ENCODE data around the gene SMAD3.

SMAD3 gene

GRCh38 chr15:67103869-67104268 lies 38.5 kb downstream of the SMAD3 start:
- H3K4me1 ChIP-seq (ENCODE audit: control insufficient read depth in 1 of 2, insufficient read depth in 2 of 2, low read length in 2 of 2), result peaks cover 32 to 56% of the 10 kb centered on the region in 2 donors
- no peaks in the 10 kb centered on the region for H3K9me3 ChIP-seq (ENCODE audit: control insufficient read depth in 1 of 2, low read length in 2 of 2)
- H3K27me3 ChIP-seq (ENCODE audit: low read depth, low read length), result no peaks in the 10 kb centered on the region
- no peaks in the 10 kb centered on the region for H3K36me3 ChIP-seq (ENCODE audit: control insufficient read depth in 1 of 2, insufficient read depth in 2 of 2, low read length in 2 of 2)
- H3K27ac ChIP-seq (ENCODE audit: low read length), result peak overlapping the region; percentile 88
- no peak overlapping the region for H3K4me3 ChIP-seq (ENCODE audit: low read depth in 1 of 2, low read length in 2 of 2)

GRCh38 chr15:67104510-67104909 lies 39.1 kb downstream of the SMAD3 start:
- H3K4me3 ChIP-seq (ENCODE audit: low read depth in 1 of 2, low read length in 2 of 2), result no peak overlapping the region

GRCh38 chr15:67105065-67105951 lies 39.9 kb downstream of the SMAD3 start:
- H3K9me3 ChIP-seq (ENCODE audit: control insufficient read depth in 1 of 2, low read length in 2 of 2), result no peaks in the 10 kb centered on the region
- no peaks in the 10 kb centered on the region for H3K27me3 ChIP-seq (ENCODE audit: low read depth, low read length)
- H3K27ac ChIP-seq (ENCODE audit: low read length), result peak overlapping the region; percentile 88
- no peaks in the 10 kb centered on the region for H3K36me3 ChIP-seq (ENCODE audit: control insufficient read depth in 1 of 2, insufficient read depth in 2 of 2, low read length in 2 of 2)
- H3K4me3 ChIP-seq (ENCODE audit: low read depth in 1 of 2, low read length in 2 of 2), result no peak overlapping the region
- H3K4me1 ChIP-seq (ENCODE audit: control insufficient read depth in 1 of 2, insufficient read depth in 2 of 2, low read length in 2 of 2), result peaks cover 40 to 61% of the 10 kb centered on the region in 2 donors

More at GRCh38 chr15:67104510-67104909, 39.1 kb downstream of the SMAD3 start:
- Histone ChIP-seq H3K9me3 (ENCODE audit: control insufficient read depth in 1 of 2, low read length in 2 of 2) (no peaks in the 10 kb centered on the region), H3K36me3 (ENCODE audit: control insufficient read depth in 1 of 2, insufficient read depth in 2 of 2, low read length in 2 of 2) (no peaks in the 10 kb centered on the region), H3K27me3 (ENCODE audit: low read depth, low read length) (no peaks in the 10 kb centered on the region), H3K4me1 (ENCODE audit: control insufficient read depth in 1 of 2, insufficient read depth in 2 of 2, low read length in 2 of 2) (peaks cover 32 to 58% of the 10 kb centered on the region in 2 donors), H3K27ac (ENCODE audit: low read length) (peak overlapping the region; percentile 88)

GRCh38 chr15:67105991-67106763 lies 40.8 kb downstream of the SMAD3 start:
- Histone ChIP-seq H3K27me3 (ENCODE audit: low read depth, low read length) (no peaks in the 10 kb centered on the region), H3K4me1 (ENCODE audit: control insufficient read depth in 1 of 2, insufficient read depth in 2 of 2, low read length in 2 of 2) (peaks cover 43 to 61% of the 10 kb centered on the region in 2 donors), H3K27ac (ENCODE audit: low read length) (peak overlapping the region; percentile 88), H3K36me3 (ENCODE audit: control insufficient read depth in 1 of 2, insufficient read depth in 2 of 2, low read length in 2 of 2) (no peaks in the 10 kb centered on the region), H3K4me3 (ENCODE audit: low read depth in 1 of 2, low read length in 2 of 2) (no peak overlapping the region), H3K9me3 (ENCODE audit: control insufficient read depth in 1 of 2, low read length in 2 of 2) (no peaks in the 10 kb centered on the region)

- H3K4me3 ChIP-seq (ENCODE audit: low read depth in 1 of 2, low read length in 2 of 2), result no peak overlapping the region
- peaks cover 43 to 57% of the 10 kb centered on the region in 2 donors for H3K4me1 ChIP-seq (ENCODE audit: control insufficient read depth in 1 of 2, insufficient read depth in 2 of 2, low read length in 2 of 2)
- no peaks in the 10 kb centered on the region for H3K27me3 ChIP-seq (ENCODE audit: low read depth, low read length)
- no peaks in the 10 kb centered on the region for H3K9me3 ChIP-seq (ENCODE audit: control insufficient read depth in 1 of 2, low read length in 2 of 2)
- peak overlapping the region; percentile 88 for H3K27ac ChIP-seq (ENCODE audit: low read length)
- no peaks in the 10 kb centered on the region for H3K36me3 ChIP-seq (ENCODE audit: control insufficient read depth in 1 of 2, insufficient read depth in 2 of 2, low read length in 2 of 2)
These were observed 41.3 kb downstream of the SMAD3 start for GRCh38 chr15:67106764-67107013.

DNA sequence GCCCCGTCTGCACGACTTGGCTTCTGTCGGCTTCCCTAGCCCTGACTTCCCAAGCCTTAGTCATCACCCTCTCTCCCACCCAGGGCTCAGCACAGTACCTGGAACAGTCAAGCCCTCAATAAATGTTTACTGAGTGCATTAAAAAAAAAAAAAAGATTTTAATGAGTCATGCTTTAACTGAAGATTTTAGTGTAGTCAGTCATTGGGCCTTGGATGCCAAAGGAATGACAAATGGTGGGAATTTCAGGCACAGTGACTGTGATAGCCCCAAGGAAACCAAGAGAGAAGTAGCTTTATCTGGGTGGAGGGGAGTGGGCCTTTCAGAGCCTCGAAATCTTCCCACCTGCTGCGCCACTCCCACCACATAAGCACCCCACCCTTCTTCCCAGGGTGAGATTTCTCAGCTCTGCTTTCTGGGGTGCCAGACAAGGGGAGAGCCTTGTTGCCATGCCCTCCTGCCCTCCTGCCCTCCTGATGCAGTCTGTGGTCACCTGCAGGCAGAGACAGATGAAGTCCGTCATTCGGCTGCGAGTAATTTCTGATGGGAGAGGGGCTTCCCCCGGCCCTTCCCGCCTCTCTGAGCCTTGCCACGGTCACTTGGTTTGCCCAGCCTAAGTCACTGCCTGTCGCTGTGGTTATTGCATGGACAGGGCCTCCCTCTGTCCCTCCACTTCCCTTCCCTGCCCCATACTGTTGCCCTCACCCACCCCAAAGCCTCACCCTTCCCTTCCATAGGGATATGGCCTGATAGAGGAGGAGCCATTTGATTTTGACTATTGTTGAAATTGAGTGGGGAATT lies 41.8 kb downstream of the SMAD3 start:
- Histone ChIP-seq H3K9me3 (ENCODE audit: control insufficient read depth in 1 of 2, low read length in 2 of 2) (no peaks in the 10 kb centered on the region), H3K4me1 (ENCODE audit: control insufficient read depth in 1 of 2, insufficient read depth in 2 of 2, low read length in 2 of 2) (peaks cover 43 to 57% of the 10 kb centered on the region in 2 donors), H3K27ac (ENCODE audit: low read length) (peak overlapping the region; percentile 88), H3K4me3 (ENCODE audit: low read depth in 1 of 2, low read length in 2 of 2) (no peak overlapping the region), H3K36me3 (ENCODE audit: control insufficient read depth in 1 of 2, insufficient read depth in 2 of 2, low read length in 2 of 2) (no peaks in the 10 kb centered on the region), H3K27me3 (ENCODE audit: low read depth, low read length) (no peaks in the 10 kb centered on the region)

GRCh38 chr15:67108122-67108961 lies 42.9 kb downstream of the SMAD3 start:
- no peak overlapping the region for H3K4me3 ChIP-seq (ENCODE audit: low read depth in 1 of 2, low read length in 2 of 2)
- no peaks in the 10 kb centered on the region for H3K27me3 ChIP-seq (ENCODE audit: low read depth, low read length)
- H3K9me3 ChIP-seq (ENCODE audit: control insufficient read depth in 1 of 2, low read length in 2 of 2), result no peaks in the 10 kb centered on the region
- H3K27ac ChIP-seq (ENCODE audit: low read length), result no peak overlapping the region
- peaks cover 43 to 57% of the 10 kb centered on the region in 2 donors for H3K4me1 ChIP-seq (ENCODE audit: control insufficient read depth in 1 of 2, insufficient read depth in 2 of 2, low read length in 2 of 2)
- H3K36me3 ChIP-seq (ENCODE audit: control insufficient read depth in 1 of 2, insufficient read depth in 2 of 2, low read length in 2 of 2), result no peaks in the 10 kb centered on the region

GRCh38 chr15:67109141-67110034 lies 44.0 kb downstream of the SMAD3 start:
- Histone ChIP-seq H3K9me3 (ENCODE audit: control insufficient read depth in 1 of 2, low read length in 2 of 2) (no peaks in the 10 kb centered on the region), H3K27ac (ENCODE audit: low read length) (peak overlapping the region; percentile 50), H3K4me3 (ENCODE audit: low read depth in 1 of 2, low read length in 2 of 2) (no peak overlapping the region), H3K4me1 (ENCODE audit: control insufficient read depth in 1 of 2, insufficient read depth in 2 of 2, low read length in 2 of 2) (peaks cover 38 to 51% of the 10 kb centered on the region in 2 donors), H3K27me3 (ENCODE audit: low read depth, low read length) (no peaks in the 10 kb centered on the region), H3K36me3 (ENCODE audit: control insufficient read depth in 1 of 2, insufficient read depth in 2 of 2, low read length in 2 of 2) (no peaks in the 10 kb centered on the region)

DNA sequence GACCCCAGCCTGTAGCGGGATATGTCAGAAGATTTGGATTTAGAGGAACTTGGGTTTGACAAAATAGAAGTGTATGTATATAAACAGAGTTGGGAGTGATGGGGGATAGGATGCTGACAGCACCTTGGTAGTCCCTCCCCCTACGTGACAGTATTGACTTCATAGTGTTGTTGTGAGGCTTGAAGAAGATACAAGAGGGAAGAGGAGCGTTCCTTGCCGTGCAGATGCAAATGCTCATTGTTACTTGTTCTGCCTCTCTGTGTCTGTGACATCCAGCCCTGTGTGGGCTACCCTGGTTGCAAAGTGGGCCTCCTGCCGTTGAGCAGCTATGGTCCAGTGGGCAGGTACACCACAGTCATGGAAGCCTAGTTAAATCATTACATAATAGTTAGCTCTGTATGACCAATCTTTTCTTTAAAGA lies 45.0 kb downstream of the SMAD3 start:
- Histone ChIP-seq H3K9me3 (ENCODE audit: control insufficient read depth in 1 of 2, low read length in 2 of 2) (no peaks in the 10 kb centered on the region), H3K4me1 (ENCODE audit: control insufficient read depth in 1 of 2, insufficient read depth in 2 of 2, low read length in 2 of 2) (peaks cover 35 to 52% of the 10 kb centered on the region in 2 donors), H3K27ac (ENCODE audit: low read length) (peak overlapping the region; percentile 50), H3K36me3 (ENCODE audit: control insufficient read depth in 1 of 2, insufficient read depth in 2 of 2, low read length in 2 of 2) (no peaks in the 10 kb centered on the region), H3K27me3 (ENCODE audit: low read depth, low read length) (no peaks in the 10 kb centered on the region), H3K4me3 (ENCODE audit: low read depth in 1 of 2, low read length in 2 of 2) (no peak overlapping the region)
